H1 (cell line): ENCODE measurements around the gene ZBED4. TPM values are rescaled to one million over a fixed set of nuclear protein-coding genes. Genes with fewer than 3 reads are reported as not detected.

ENCODE experiments used
- CTCF ChIA-PET: fragments of 300-600 bp; sonication (Branson Sonifier 250); formaldehyde crosslinking; loops from one replicate; lab custom pipeline; 2021; ENCODE audit not compliant: partially characterized antibody; lab: Charles Lee
- POLR2A ChIA-PET: fragments of 300-600 bp; sonication (Branson Sonifier 250); formaldehyde crosslinking; loops from one replicate; lab custom pipeline; 2021; ENCODE audit warnings: inconsistent platforms; ENCODE audit not compliant: partially characterized antibody; lab: Charles Lee
- DNase-seq, 2 experiments: peaks; one replicate each; pipeline versions ENCODE4 v3.0.0 to v3.0.0-alpha.2; 2010 to 2022; ENCODE audit warnings: low spot score in 2 of 2, low read depth in 1 of 2, mixed read lengths in 1 of 2
- FAIRE-seq: peaks from 2 replicates; lab custom pipeline; 2011; peaks lifted over from hg19 to GRCh38; lab: Jason Lieb, UNC
- H2AFZ ChIP-seq: 2 replicates; pipeline ENCODE4 v1.8.1; 2012; ENCODE audit warnings: low read length, inconsistent platforms
- H2AK5ac ChIP-seq: 2 replicates; pipeline ENCODE4 v1.6.1; 2013; ENCODE audit warnings: low read depth, low read length
- H2BK120ac ChIP-seq: replicated peaks from 2 replicates; pipeline ENCODE3; 2013; ENCODE audit warnings: low read depth, low read length, inconsistent platforms
- H2BK12ac ChIP-seq: 2 replicates; pipeline ENCODE4 v1.6.1; 2013; ENCODE audit warnings: low read depth, low read length
- H2BK15ac ChIP-seq: 2 replicates; pipeline ENCODE4 v1.6.1; 2013; ENCODE audit warnings: low read length
- H2BK20ac ChIP-seq: 2 replicates; pipeline ENCODE4 v1.6.1; 2013; ENCODE audit warnings: low read length
- H2BK5ac ChIP-seq: 2 replicates; pipeline ENCODE4 v1.6.1; 2013; ENCODE audit warnings: low read depth, low read length
- H3K14ac ChIP-seq: 2 replicates; pipeline ENCODE4 v1.6.1; 2013; ENCODE audit warnings: inconsistent platforms; ENCODE audit not compliant: insufficient read length
- H3K18ac ChIP-seq: 2 replicates; pipeline ENCODE4 v1.6.1; 2013; ENCODE audit warnings: low read length; ENCODE audit errors: extremely low read depth
- H3K23ac ChIP-seq: 2 replicates; pipeline ENCODE4 v1.6.1; 2013; ENCODE audit warnings: inconsistent platforms; ENCODE audit not compliant: insufficient read length
- H3K23me2 ChIP-seq: 2 replicates; pipeline ENCODE4 v1.6.1; 2013; ENCODE audit warnings: low read depth, low read length
- H3K27ac ChIP-seq: 2 replicates; pipeline ENCODE4 v1.6.1; 2011; ENCODE audit warnings: low read depth, low read length, inconsistent platforms
- H3K27me3 ChIP-seq, 4 experiments: replicated peaks in 1 of 4; 1 replicate in 1 of 4; 2 replicates in 3 of 4; pipeline versions ENCODE4 v1.6.1 to v1.8.1; 2011 to 2013; ENCODE audit warnings: low read length in 3 of 4, mild to moderate bottlenecking in 3 of 4, inconsistent platforms in 2 of 4, mixed read lengths in 2 of 4, moderate library complexity in 1 of 4; ENCODE audit not compliant: control insufficient read depth in 3 of 4, insufficient read depth in 3 of 4; ENCODE audit errors: extremely low read depth in 1 of 4
- H3K36me3 ChIP-seq, 4 experiments: 2 replicates each; pipeline versions ENCODE4 v1.6.1 to v1.8.1; 2011 to 2013; ENCODE audit warnings: mild to moderate bottlenecking in 4 of 4, low read length in 3 of 4, moderate library complexity in 2 of 4, control low read depth in 1 of 4, inconsistent platforms in 1 of 4; ENCODE audit not compliant: insufficient read depth in 4 of 4, control insufficient read depth in 2 of 4
- H3K4ac ChIP-seq: replicated peaks from 2 replicates; pipeline ENCODE3; 2013; ENCODE audit warnings: low read length, low read depth, mixed read lengths, inconsistent platforms; ENCODE audit not compliant: insufficient read length
- H3K4me1 ChIP-seq, 4 experiments: replicated peaks in 1 of 4; 1 replicate in 1 of 4; 2 replicates in 3 of 4; pipeline versions ENCODE4 v1.6.1 to v1.8.1; 2011 to 2013; ENCODE audit warnings: low read length in 3 of 4, inconsistent platforms in 2 of 4, mixed read lengths in 1 of 4; ENCODE audit not compliant: insufficient read depth in 4 of 4, control insufficient read depth in 3 of 4
- H3K4me2 ChIP-seq, 2 experiments: 2 replicates each; pipeline versions ENCODE4 v1.6.1 to v1.8.1; 2011 to 2013; ENCODE audit warnings: low read depth in 2 of 2, low read length in 2 of 2, control low read depth in 1 of 2, inconsistent platforms in 1 of 2, mild to moderate bottlenecking in 1 of 2; ENCODE audit not compliant: insufficient read depth in 1 of 2
- H3K4me3 ChIP-seq, 4 experiments: fragments of 200-600, 300-600 bp in 1 of 4; sonication (generic), shearing (Covaris generic), sonication (Bioruptor Twin) in 1 of 4; 2 replicates each; pipeline versions ENCODE4 v1.5.1 to v1.8.1; 2011 to 2016; ENCODE audit warnings: low read length in 4 of 4, low read depth in 3 of 4, control low read depth in 2 of 4, inconsistent platforms in 2 of 4, mild to moderate bottlenecking in 2 of 4, mixed read lengths in 1 of 4, moderate library complexity in 1 of 4; ENCODE audit not compliant: insufficient read depth in 2 of 4; ENCODE audit errors: extremely low read depth in 1 of 4
- H3K56ac ChIP-seq: replicated peaks from 2 replicates; pipeline ENCODE3; 2013; ENCODE audit warnings: low read depth, mild to moderate bottlenecking, mixed read lengths, low read length, inconsistent platforms; ENCODE audit not compliant: insufficient read length
- H3K79me1 ChIP-seq: 2 replicates; pipeline ENCODE4 v1.6.1; 2013; ENCODE audit warnings: low read depth, low read length, control low read depth
- H3K79me2 ChIP-seq, 2 experiments: 2 replicates each; pipeline versions ENCODE4 v1.6.1 to v1.8.1; 2012 to 2013; ENCODE audit warnings: low read length in 2 of 2, mild to moderate bottlenecking in 2 of 2, inconsistent platforms in 1 of 2; ENCODE audit not compliant: insufficient read depth in 2 of 2, control insufficient read depth in 1 of 2
- H3K9ac ChIP-seq, 4 experiments: replicated peaks in 1 of 4; 1 replicate in 1 of 4; 2 replicates in 3 of 4; pipeline versions ENCODE4 v1.6.1 to v1.8.1; 2011 to 2013; ENCODE audit warnings: low read depth in 3 of 4, low read length in 3 of 4, control low read depth in 2 of 4, mild to moderate bottlenecking in 2 of 4, moderate library complexity in 2 of 4, inconsistent platforms in 1 of 4; ENCODE audit errors: extremely low read depth in 1 of 4
- H3K9me3 ChIP-seq, 2 experiments: 2 replicates each; pipeline versions ENCODE4 v1.6.1 to v1.8.1; 2012 to 2013; ENCODE audit warnings: mild to moderate bottlenecking in 2 of 2, moderate library complexity in 2 of 2, control low read depth in 1 of 2, inconsistent platforms in 1 of 2, low read depth in 1 of 2, low read length in 1 of 2, mixed read lengths in 1 of 2; ENCODE audit not compliant: insufficient read depth in 2 of 2
- H4K20me1 ChIP-seq, 2 experiments: replicated peaks in 1 of 2; 2 replicates each; pipeline versions ENCODE3 to v1.8.1; 2011 to 2013; ENCODE audit warnings: inconsistent platforms in 2 of 2, low read length in 2 of 2, mild to moderate bottlenecking in 1 of 2; ENCODE audit not compliant: insufficient read depth in 2 of 2, control insufficient read depth in 1 of 2
- H4K5ac ChIP-seq: 2 replicates; pipeline ENCODE4 v1.6.1; 2013; ENCODE audit warnings: low read length, low read depth, mixed read lengths, inconsistent platforms; ENCODE audit not compliant: insufficient read length
- H4K8ac ChIP-seq: 2 replicates; pipeline ENCODE4 v1.8.0; 2013; ENCODE audit warnings: mild to moderate bottlenecking, moderate library complexity, low read length, inconsistent platforms; ENCODE audit not compliant: insufficient read depth; ENCODE audit errors: extremely low read depth
- H4K91ac ChIP-seq: replicated peaks from 2 replicates; pipeline ENCODE3; 2013; ENCODE audit warnings: low read length, mixed read lengths, inconsistent platforms; ENCODE audit not compliant: insufficient read length
- EZH2 ChIP-seq: fragments of 200-600 bp; sonication (generic); IDR thresholded peaks from 2 replicates; pipeline ENCODE4 v1.7.1; 2012; ENCODE audit warnings: low read depth, mild to moderate bottlenecking, moderate library complexity, low read length, inconsistent platforms; ENCODE audit not compliant: severe bottlenecking
- NRF1 ChIP-seq: IDR thresholded peaks from 2 replicates; pipeline ENCODE4 v1.6.1; 2011; ENCODE audit warnings: mild to moderate bottlenecking, low read depth, low read length, improper control_type of control experiment
- WGBS, 2 experiments: shearing (Covaris generic) in 1 of 2; methylation state at CpG; one replicate each; pipeline versions ENCODE4 v1.1.6 to v1.1.7; 2013 to 2015; ENCODE audit warnings: low lambda C conversion rate in 2 of 2, mixed read lengths in 2 of 2, inconsistent platforms in 1 of 2, low coverage in 1 of 2, missing lambda C conversion rate in 1 of 2; ENCODE audit not compliant: insufficient replicate concordance in 2 of 2, insufficient coverage in 1 of 2, insufficient read length in 1 of 2; ENCODE audit errors: extremely low coverage in 1 of 2, missing lambda C conversion rate in 1 of 2; 5-methylcytosine and 5-hydroxymethylcytosine counted together
- polyA plus RNA-seq, 7 experiments: library from polyadenylated mRNA; depleted of rRNA in 3 of 7; stranded (reverse) in 5 of 7; unstranded in 2 of 7; fragments of >200 nt in 5 of 7; fragments of 200-250 nt in 2 of 7; gene quantifications; 1 replicate in 5 of 7; 2 replicates in 1 of 7; 4 replicates in 1 of 7; pipeline versions ENCODE4 v1.2.1 to v1.2.3, GENCODE V29; 2011 to 2013; ENCODE audit warnings: missing spikeins in 2 of 7, mixed read lengths in 2 of 7
- total RNA-seq: library from RNA; stranded (reverse); fragmentation: NEBNext Ultra II Directional; extraction: Animal tissue kit (Norgen Biotek cat#: 25700); gene quantifications from 2 replicates; pipeline ENCODE4 v1.2.1, GENCODE V29; 2021

The ZBED4 gene
- total and polyA plus RNA-seq, 2 of the 8 experiments (the other 6 are each of a cell fraction or from before 2014, with no cell fraction given): 11.0 to 28.3 TPM

GRCh38 chr22:49850959-49851802 is 2.5 kb upstream of the ZBED4 start:
- CTCF ChIA-PET: no interaction called here
- Histone ChIP-seq H3K36me3 (peaks cover 0 to 16% (median 0%) of the 10 kb centered on the region in 4 experiments; a peak in 1 of 8 replicates), H2BK120ac (no peak overlapping the region), H4K5ac (no peak overlapping the region), H3K27ac (no peak overlapping the region)
- TF ChIP-seq NRF1 (no peak), EZH2 (peak; percentile 37)
- TF ChIP-seq, all 59 proteins: peak for 1
- no peak overlapping the region for H4K8ac ChIP-seq
- no peak overlapping the region for H2AFZ ChIP-seq
- H3K23ac ChIP-seq: no peak overlapping the region
- H3K79me1 ChIP-seq: peaks cover 11% of the 10 kb centered on the region
- DNase-seq (no peak), FAIRE-seq (no peak)
- H4K91ac ChIP-seq: no peak overlapping the region
- H3K18ac ChIP-seq: no peak overlapping the region
- 0 out of 2 replicates have a peak overlapping the region, but pooled peaks have one; percentile 27 for H2BK12ac ChIP-seq
- H4K20me1 ChIP-seq: peaks cover 11 to 20% of the 10 kb centered on the region in 2 experiments
- H3K14ac ChIP-seq: no peak overlapping the region
- H2AK5ac ChIP-seq: peak overlapping the region; percentile 75; the same call in 1 of the 2 replicates
- no peak overlapping the region for H2BK20ac ChIP-seq
- no peak overlapping the region for H2BK5ac ChIP-seq
- H3K4ac ChIP-seq: no peak overlapping the region
- no peak overlapping the region for H3K4me3 ChIP-seq
- peaks cover 6 to 20% of the 10 kb centered on the region in 2 experiments; a peak in 2 of 4 replicates for H3K79me2 ChIP-seq
- H3K4me2 ChIP-seq: no peak overlapping the region; a peak in 1 of 4 replicates
- peaks cover 4 to 11% (median 6%) of the 10 kb centered on the region in 4 experiments; a peak in 6 of 7 replicates for H3K4me1 ChIP-seq
- no peaks in the 10 kb centered on the region for H3K9me3 ChIP-seq
- H2BK15ac ChIP-seq: no peak overlapping the region
- POLR2A ChIA-PET: interaction anchor here (0.6 to 1.0 kb wide), 2 partner anchors 12 to 45 kb away, joined by 3 to 4 read pairs; no protein-coding TSS in a partner anchor
- whole genome bisulfite sequencing, 2 experiments: 73% methylated on average over 10 of the region's 10 CpGs; no CpG with 5 or more reads in 1 of the 2 experiments
- no peak overlapping the region for H3K56ac ChIP-seq
- H3K23me2 ChIP-seq: peaks cover 22% of the 10 kb centered on the region
- H3K9ac ChIP-seq: no peak overlapping the region
- H3K27me3 ChIP-seq: peaks cover 46 to 63% (median 58%) of the 10 kb centered on the region in 4 experiments
